HL-60/S4 treated with phorbol 12-myristate 13-acetate at 8.2 ng/mL for 4 days and 3 days (cell line): Measurements from ENCODE around the gene NUP188.

Source experiments
- in situ Hi-C: fragments of 300-500 bp; cut with MboI; formaldehyde crosslinking; loops from 2 replicates; pipeline ENCODE4 v1.15.0; 2022; ENCODE audit warnings: low sequenced_read_pairs

Gene NUP188

GRCh38 chr9:128947527-128948301, at the start of gene NUP188, which contains the start of gene DOLK:
NUP188 (plus strand) TSS chr9:128947699; CDS start chr9:128947720, 21 bp downstream.
DOLK (minus strand) TSS chr9:128947603; CDS start chr9:128947303, 300 bp downstream.
- in situ Hi-C loops = no loop called here

- in situ Hi-C loops = no loop called here
Observed at GRCh38 chr9:128898382-128898781, 49.1 kb upstream of the NUP188 start.

GRCh38 chr9:128898845-128899565, 48.5 kb upstream of the NUP188 start:
- in situ Hi-C loops = no loop called here

GRCh38 chr9:128899566-128900322, 47.8 kb upstream of the NUP188 start:
- in situ Hi-C loops = no loop called here

- in situ Hi-C loops = no loop called here
Observed at GRCh38 chr9:128901379-128901778, 46.1 kb upstream of the NUP188 start.

- in situ Hi-C loops = no loop called here
Observed at GRCh38 chr9:128901822-128902221, 45.7 kb upstream of the NUP188 start.

- in situ Hi-C loops = no loop called here
Observed at GRCh38 chr9:128902351-128903078, 45.0 kb upstream of the NUP188 start.

- in situ Hi-C loops = no loop called here
Observed at GRCh38 chr9:128903079-128903461, 44.4 kb upstream of the NUP188 start.

GRCh38 chr9:128903871-128904620, 43.5 kb upstream of the NUP188 start:
- in situ Hi-C loops = no loop called here

GRCh38 chr9:128905964-128906363, 41.5 kb upstream of the NUP188 start:
- in situ Hi-C loops = no loop called here

- in situ Hi-C loops = no loop called here
Observed at GRCh38 chr9:128906741-128907140, 40.8 kb upstream of the NUP188 start.

- in situ Hi-C loops = no loop called here
Observed at GRCh38 chr9:128908372-128908771, 39.1 kb upstream of the NUP188 start.

- in situ Hi-C loops = no loop called here
Observed at GRCh38 chr9:128909859-128910258, 37.6 kb upstream of the NUP188 start.

GRCh38 chr9:128910906-128911305, 36.6 kb upstream of the NUP188 start:
- in situ Hi-C loops = no loop called here

GRCh38 chr9:128911529-128912035, 35.9 kb upstream of the NUP188 start:
- in situ Hi-C loops = no loop called here

GRCh38 chr9:128912270-128912853, 35.1 kb upstream of the NUP188 start:
- in situ Hi-C loops = no loop called here

- in situ Hi-C loops = no loop called here
Observed at GRCh38 chr9:128913048-128913900, 34.2 kb upstream of the NUP188 start.

GRCh38 chr9:128913995-128914772, 33.3 kb upstream of the NUP188 start:
- in situ Hi-C loops = no loop called here
